HG03520 (cell line): ENCODE data around the gene RDM1.

Source experiments
- ATAC-seq: cut with Tn5 transposase; IDR thresholded peaks from one replicate; pipeline ENCODE4 v1.9.1; 2021; ENCODE audit warnings: mild to moderate bottlenecking, moderate library complexity; ENCODE audit not compliant: unreplicated experiment

RDM1 gene

DNA sequence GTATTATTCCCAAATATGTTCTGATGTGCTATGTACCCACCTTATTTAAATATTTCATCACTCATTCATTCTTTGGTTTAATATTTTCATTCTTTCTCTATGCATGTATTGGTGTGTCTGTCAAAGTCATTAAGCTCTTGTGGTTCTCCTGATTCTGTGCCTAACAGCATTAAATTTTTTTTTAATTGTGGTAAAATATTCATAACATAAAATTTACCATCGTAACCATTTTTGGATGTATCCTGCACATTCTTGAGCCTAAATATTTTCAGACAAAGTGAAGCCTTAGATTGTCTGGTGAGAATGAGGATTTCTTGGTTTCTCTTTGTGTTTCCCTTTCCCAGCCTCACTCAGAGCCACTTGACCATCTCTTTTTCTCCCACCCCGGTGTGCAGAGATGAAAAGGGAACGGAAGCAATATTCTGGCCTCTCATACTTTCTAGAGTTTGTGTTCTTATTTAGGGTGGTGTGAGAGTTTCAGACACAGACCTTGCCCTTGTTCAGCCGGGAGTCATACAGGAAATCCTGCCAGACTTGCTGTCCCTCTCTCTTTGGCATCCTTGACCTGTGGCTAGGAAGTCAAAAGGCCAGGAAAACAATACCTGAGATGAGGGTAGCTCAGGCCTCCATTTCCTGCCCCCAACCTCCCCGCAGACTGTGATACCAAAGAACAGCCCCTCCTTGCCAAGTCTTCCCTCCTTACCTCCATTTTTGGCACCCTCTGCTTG lies 55.3 kb downstream of the RDM1 start:
- no peak for ATAC-seq

DNA sequence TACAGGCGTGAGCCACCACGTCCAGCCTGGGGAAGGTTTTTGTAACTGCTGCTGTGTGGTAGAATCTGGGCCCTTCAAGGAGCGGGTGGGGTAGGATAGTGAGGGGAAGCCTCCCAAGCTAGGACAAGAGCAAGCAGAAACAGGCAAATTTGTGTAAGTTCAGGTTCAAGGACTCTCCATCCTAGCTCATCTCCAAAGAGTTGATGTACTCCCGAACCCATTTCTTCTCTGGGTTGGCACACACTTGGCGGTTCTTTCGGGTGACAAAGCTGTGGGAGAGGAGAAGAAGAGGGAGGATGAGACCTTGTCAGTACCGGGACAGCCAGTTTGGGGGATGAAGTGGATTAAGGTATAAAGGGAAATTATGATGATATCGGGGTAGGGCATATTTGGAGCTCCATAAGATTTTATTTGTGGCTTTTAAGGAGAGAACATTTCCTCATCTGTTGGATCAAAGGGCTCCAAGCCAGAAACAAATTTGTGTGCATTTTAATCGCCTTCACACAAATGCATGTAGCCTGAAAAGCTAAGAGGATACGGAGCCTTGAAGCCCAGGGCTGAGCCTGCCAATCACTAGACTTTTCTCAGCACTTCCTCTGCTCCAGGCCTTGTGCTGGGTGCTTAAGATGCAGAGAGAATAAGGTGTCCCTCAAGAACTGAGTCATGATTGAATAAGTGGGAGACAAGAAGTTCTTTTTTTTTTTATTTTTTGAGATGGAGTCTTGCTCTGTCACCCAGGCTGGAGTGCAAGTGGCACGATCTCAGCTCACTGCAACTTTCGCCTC lies 58.2 kb downstream of the RDM1 start:
- ATAC-seq, result no peak

DNA sequence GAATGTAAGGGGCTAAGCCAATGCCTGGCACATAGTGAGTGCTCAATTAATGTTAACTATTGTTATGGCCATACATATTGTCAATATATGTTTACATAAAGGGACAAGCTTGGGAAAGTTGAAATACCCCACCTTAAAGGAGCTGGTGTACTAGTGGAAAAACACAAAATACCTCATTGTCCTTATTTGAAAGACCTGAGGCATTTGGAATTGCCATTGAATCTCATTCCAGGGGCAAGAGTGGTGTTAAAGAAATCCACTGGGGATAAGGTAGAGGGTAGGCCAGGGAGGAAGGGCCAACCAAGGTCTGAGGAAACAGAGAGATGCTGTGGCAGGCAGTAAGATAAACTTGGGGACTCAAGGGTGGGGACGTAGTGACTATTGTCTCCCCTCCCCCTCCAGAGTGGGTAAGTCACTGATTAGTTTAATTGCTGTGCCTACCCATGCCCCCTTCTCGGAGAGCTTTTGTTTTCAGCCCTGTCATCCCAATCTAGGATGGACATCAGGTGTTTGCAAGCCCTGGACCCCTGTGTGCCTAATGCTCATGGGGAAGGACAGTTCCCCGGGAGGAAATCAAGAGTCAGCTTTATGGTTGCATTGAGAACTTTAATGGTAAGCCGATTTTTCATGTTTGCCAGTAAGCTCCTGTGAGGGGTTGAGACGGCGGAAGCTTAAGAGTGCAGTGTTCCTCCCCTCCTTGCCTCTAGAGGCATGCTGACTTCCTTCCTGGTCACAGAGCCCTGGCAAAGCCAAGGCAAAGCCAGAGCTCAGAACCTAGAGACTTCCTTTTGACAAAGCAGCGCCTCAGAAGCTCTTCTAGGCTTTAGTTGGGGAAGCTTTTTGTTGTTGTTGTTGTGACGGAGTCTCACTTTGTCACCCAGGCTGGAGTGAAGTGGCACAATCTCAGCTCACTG lies 59.4 kb downstream of the RDM1 start:
- no peak for ATAC-seq

- ATAC-seq, result no peak
Measured at GRCh38 chr17:35868737-35869136, 61.8 kb downstream of the RDM1 start, which contains the start of gene HEATR9. Gene HEATR9, minus strand, starts transcription at chr17:35868891. Its CDS starts 149 bp downstream, at chr17:35868742.
